ENCODE data around the gene FCER2. TPM values are rescaled to one million over a fixed set of nuclear protein-coding genes. Genes with fewer than 3 reads are reported as not detected.

The FCER2 gene
- total RNA-seq, 1 donor from 2014 or later: not detected

GRCh38 chr19:7744871-7745650 is 43.1 kb upstream of the FCER2 start:
- no peak for DNase-seq (ENCODE audit: low read depth)
- no peak for TF ChIP-seq CTCF (conservative IDR thresholded peaks at IDR 0.05; ENCODE audit: low read depth, low read length)
- no peak overlapping the region for H3K4me3 ChIP-seq (ENCODE audit: low read depth, low read length)

DNA sequence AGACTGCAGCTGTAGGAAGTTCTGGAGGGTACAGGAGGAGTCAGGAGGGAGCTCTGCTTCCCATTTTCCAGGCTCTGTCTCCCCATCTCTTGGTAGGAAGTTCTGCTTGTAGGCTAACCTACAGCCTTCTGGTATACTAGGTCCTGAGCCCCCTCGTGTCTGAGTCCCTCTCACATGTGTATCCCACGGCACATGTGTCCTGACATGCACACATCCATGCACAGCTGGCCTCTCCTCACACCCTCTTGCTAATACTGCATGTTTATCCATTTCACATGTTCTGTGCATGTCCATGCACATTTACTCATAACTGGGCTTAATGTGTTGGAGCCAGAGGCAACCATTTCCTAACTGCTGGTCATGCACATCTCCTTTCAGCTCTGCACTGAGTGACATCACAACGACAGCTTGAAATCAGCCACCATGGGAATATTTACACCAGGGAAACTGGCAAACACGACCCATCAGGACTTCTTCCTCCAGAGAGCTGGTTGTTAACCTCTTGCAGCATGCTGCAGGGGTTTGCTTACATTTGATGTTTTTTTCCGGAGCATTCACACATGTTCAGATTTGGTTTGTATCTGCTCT is 42.4 kb upstream of the FCER2 start:
- no peak for DNase-seq (ENCODE audit: low read depth)
- no peak overlapping the region for H3K4me3 ChIP-seq (ENCODE audit: low read depth, low read length)
- no peak for TF ChIP-seq CTCF (conservative IDR thresholded peaks at IDR 0.05; ENCODE audit: low read depth, low read length)

- DNase-seq (ENCODE audit: low read depth): no peak
- TF ChIP-seq CTCF (conservative IDR thresholded peaks at IDR 0.05; ENCODE audit: low read depth, low read length): no peak
- H3K4me3 ChIP-seq (ENCODE audit: low read depth, low read length): no peak overlapping the region
These were observed 41.5 kb upstream of the FCER2 start for GRCh38 chr19:7743425-7743841.

DNA sequence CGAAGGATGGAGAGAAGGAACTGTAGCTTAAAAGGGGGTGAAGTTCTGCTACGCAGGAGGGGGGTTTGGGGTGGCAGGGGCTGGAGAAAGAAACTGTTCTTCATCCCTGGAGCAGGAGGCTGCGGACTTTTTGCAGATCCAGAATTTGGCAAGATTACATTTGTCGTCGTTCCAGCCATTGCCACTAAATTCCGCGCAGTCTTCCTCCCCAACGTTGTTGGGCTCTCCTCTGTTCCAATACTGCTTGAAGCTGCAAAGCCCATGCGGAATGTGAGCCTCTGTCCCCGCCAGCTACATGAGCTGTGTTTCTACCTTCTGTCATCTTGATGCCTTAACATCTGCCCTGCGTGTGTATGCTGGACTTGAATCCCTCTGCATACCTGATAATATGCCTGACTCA is 41.1 kb upstream of the FCER2 start:
- DNase-seq (ENCODE audit: low read depth): no peak
- H3K4me3 ChIP-seq (ENCODE audit: low read depth, low read length): no peak overlapping the region
- TF ChIP-seq CTCF (conservative IDR thresholded peaks at IDR 0.05; ENCODE audit: low read depth, low read length): no peak

DNA sequence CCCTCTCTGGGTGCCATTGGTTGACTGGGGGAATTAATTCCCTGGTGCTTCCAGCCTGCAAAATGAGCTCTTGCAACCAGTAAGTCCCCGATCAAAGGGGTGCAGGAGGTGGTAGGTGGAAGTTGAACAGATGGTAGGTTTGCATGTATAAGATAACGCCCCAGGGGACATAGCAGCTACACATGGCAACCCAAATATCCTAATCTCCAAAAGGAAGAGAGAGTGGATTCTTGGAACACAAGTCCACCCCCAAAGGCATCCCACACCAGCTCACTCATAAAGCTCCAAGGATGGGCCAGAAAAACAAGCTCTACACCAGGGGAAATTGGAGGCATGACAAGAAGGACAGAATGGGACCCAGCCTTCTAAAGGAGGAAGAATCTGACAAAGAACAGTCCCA is 40.6 kb upstream of the FCER2 start:
- TF ChIP-seq CTCF (conservative IDR thresholded peaks at IDR 0.05; ENCODE audit: low read depth, low read length): no peak
- H3K4me3 ChIP-seq (ENCODE audit: low read depth, low read length): no peak overlapping the region
- no peak for DNase-seq (ENCODE audit: low read depth)

- no peak for TF ChIP-seq CTCF (conservative IDR thresholded peaks at IDR 0.05; ENCODE audit: low read depth, low read length)
- DNase-seq (ENCODE audit: low read depth): no peak
- H3K4me3 ChIP-seq (ENCODE audit: low read depth, low read length): no peak overlapping the region
These were observed 38.7 kb upstream of the FCER2 start for GRCh38 chr19:7740682-7741054.

Data from epithelial cell of proximal tubule (primary cell).